HG03378 (cell line): Measurements from ENCODE around the gene MST1R.
"Not testable (repeated sequence)": the region's sequence is repeated elsewhere in the genome, so short reads cannot be mapped to it uniquely, and the experiment has no call there.

Experiments
- ATAC-seq: cut with Tn5 transposase; IDR thresholded peaks from one replicate; pipeline ENCODE4 v1.9.1; 2021; ENCODE audit warnings: mild to moderate bottlenecking, moderate library complexity; ENCODE audit not compliant: unreplicated experiment

The MST1R gene

GRCh38 chr3:49912881-49913281 lies 9.2 kb upstream of the MST1R start:
- no peak for ATAC-seq

GRCh38 chr3:49911611-49912010 lies 7.9 kb upstream of the MST1R start:
- ATAC-seq = no peak

GRCh38 chr3:49911124-49911420 lies 7.4 kb upstream of the MST1R start:
- no peak for ATAC-seq

GRCh38 chr3:49910409-49911123 lies 6.9 kb upstream of the MST1R start:
- no peak for ATAC-seq

- no peak for ATAC-seq
Measured at GRCh38 chr3:49908373-49909199, 4.9 kb upstream of the MST1R start.

- no peak for ATAC-seq
Measured at GRCh38 chr3:49906073-49906743, 2.5 kb upstream of the MST1R start.

GRCh38 chr3:49904448-49904847 lies 775 bp upstream of the MST1R start:
- not testable (repeated sequence) for ATAC-seq

GRCh38 chr3:49902511-49903345 lies 945 bp downstream of the MST1R start:
- ATAC-seq = no peak

GRCh38 chr3:49901366-49902339 lies 2.0 kb downstream of the MST1R start:
- no peak for ATAC-seq

GRCh38 chr3:49900491-49901153 lies 3.1 kb downstream of the MST1R start:
- ATAC-seq = no peak

- ATAC-seq = no peak
Measured at GRCh38 chr3:49899815-49900214, 3.9 kb downstream of the MST1R start.

- no peak for ATAC-seq
Measured at GRCh38 chr3:49898991-49899390, 4.7 kb downstream of the MST1R start.

- ATAC-seq = no peak
Measured at GRCh38 chr3:49896345-49896744, 7.3 kb downstream of the MST1R start.

- no peak for ATAC-seq
Measured at GRCh38 chr3:49895791-49896190, 7.9 kb downstream of the MST1R start.

- ATAC-seq = no peak
Measured at GRCh38 chr3:49889296-49889695, 14.4 kb downstream of the MST1R start.

- ATAC-seq = no peak
Measured at GRCh38 chr3:49886922-49887265, 16.8 kb downstream of the MST1R start.

- no peak for ATAC-seq
Measured at GRCh38 chr3:49883998-49884397, 19.7 kb downstream of the MST1R start.

- ATAC-seq = no peak
Measured at GRCh38 chr3:49882166-49882565, 21.5 kb downstream of the MST1R start.

- ATAC-seq = no peak
Measured at GRCh38 chr3:49880581-49881315, 22.9 kb downstream of the MST1R start.
